NOMO-1 treated with dmso at 0.1 percent for 144 hours (cell line): Measurements from ENCODE around the gene HTT.

Source experiments
- DNase-seq: peaks from one replicate; lab custom pipeline; 2025; ENCODE audit not compliant: unreplicated experiment; lab: John Stamatoyannopoulos, UW

HTT gene

GRCh38 chr4:3246458-3247398 lies 172.2 kb downstream of the HTT start:
- DNase-seq = no peak

- no peak for DNase-seq
Observed at GRCh38 chr4:3247399-3248177, 173.1 kb downstream of the HTT start.

- no peak for DNase-seq
Observed at GRCh38 chr4:3248178-3248480, 173.6 kb downstream of the HTT start.

GRCh38 chr4:3248811-3249661 lies 174.6 kb downstream of the HTT start, which contains the start of gene MSANTD1:
TSS of gene MSANTD1 (plus strand) at chr4:3249159. CDS start at chr4:3249223, 64 bp downstream.
- DNase-seq = no peak

GRCh38 chr4:3249711-3250437 lies 175.4 kb downstream of the HTT start:
- DNase-seq = no peak

GRCh38 chr4:3250438-3250955 lies 176.0 kb downstream of the HTT start:
- no peak for DNase-seq

GRCh38 chr4:3250956-3251690 lies 176.6 kb downstream of the HTT start:
- DNase-seq = no peak

- DNase-seq = no peak
Observed at GRCh38 chr4:3251691-3252479, 177.4 kb downstream of the HTT start.

GRCh38 chr4:3252480-3252828 lies 178.0 kb downstream of the HTT start:
- no peak for DNase-seq

- DNase-seq = no peak
Observed at GRCh38 chr4:3252831-3253641, 178.6 kb downstream of the HTT start.

- no peak for DNase-seq
Observed at GRCh38 chr4:3253808-3254207, 179.3 kb downstream of the HTT start.

- DNase-seq = no peak
Observed at GRCh38 chr4:3254302-3255131, 180.0 kb downstream of the HTT start.

GRCh38 chr4:3255611-3256186 lies 181.2 kb downstream of the HTT start:
- no peak for DNase-seq

GRCh38 chr4:3256230-3257102 lies 182.0 kb downstream of the HTT start:
- DNase-seq = no peak

- no peak for DNase-seq
Observed at GRCh38 chr4:3257103-3257555, 182.6 kb downstream of the HTT start.
